Measurements from ENCODE around the gene SLC29A4. TPM values are rescaled to one million over a fixed set of nuclear protein-coding genes. Genes with fewer than 3 reads are reported as not detected.

The SLC29A4 gene
- total RNA-seq, 2 donors from 2014 or later: 0.14 to 0.21 TPM

- Histone ChIP-seq H3K36me3 (peaks cover 70% of the 10 kb centered on the region), H3K27ac (no peak overlapping the region), H3K4me1 (ENCODE audit: control insufficient read depth in 1 of 2, low read depth in 2 of 2) (no peaks in the 10 kb centered on the region), H3K4me3 (no peak overlapping the region), H3K9me3 (no peaks in the 10 kb centered on the region), H3K27me3 (replicated peaks; ENCODE audit: insufficient read depth) (no peaks in the 10 kb centered on the region)
- no peak for TF ChIP-seq CTCF (IDR thresholded peaks at IDR 0.05)
- ATAC-seq (ENCODE audit: insufficient number of reproducible peaks, low FRiP score, low read depth): no peak
- no peak for DNase-seq (ENCODE audit: low spot score)
Observed at GRCh38 chr7:5343884-5344283, 61.1 kb downstream of the SLC29A4 start.

GRCh38 chr7:5344342-5344741, 61.6 kb downstream of the SLC29A4 start:
- Histone ChIP-seq H3K4me3 (no peak overlapping the region), H3K9me3 (no peaks in the 10 kb centered on the region), H3K4me1 (ENCODE audit: control insufficient read depth in 1 of 2, low read depth in 2 of 2) (no peaks in the 10 kb centered on the region), H3K27ac (no peak overlapping the region), H3K27me3 (replicated peaks; ENCODE audit: insufficient read depth) (no peaks in the 10 kb centered on the region), H3K36me3 (peaks cover 70% of the 10 kb centered on the region)
- ATAC-seq (ENCODE audit: insufficient number of reproducible peaks, low FRiP score, low read depth) (no peak), DNase-seq (ENCODE audit: low spot score) (no peak)
- no peak for TF ChIP-seq CTCF (IDR thresholded peaks at IDR 0.05)

- Histone ChIP-seq H3K4me1 (ENCODE audit: control insufficient read depth in 1 of 2, low read depth in 2 of 2) (peaks cover 0 to 7% of the 10 kb centered on the region in 2 donors), H3K27ac (no peak overlapping the region), H3K9me3 (no peaks in the 10 kb centered on the region), H3K36me3 (peaks cover 65% of the 10 kb centered on the region), H3K27me3 (replicated peaks; ENCODE audit: insufficient read depth) (no peaks in the 10 kb centered on the region), H3K4me3 (no peak overlapping the region)
- no peak for TF ChIP-seq CTCF (IDR thresholded peaks at IDR 0.05)
- no peak for ATAC-seq (ENCODE audit: insufficient number of reproducible peaks, low FRiP score, low read depth)
- DNase-seq (ENCODE audit: low spot score): no peak
Observed at GRCh38 chr7:5345171-5345570, 62.4 kb downstream of the SLC29A4 start.

GRCh38 chr7:5345671-5346070, 62.9 kb downstream of the SLC29A4 start:
- Histone ChIP-seq H3K4me1 (ENCODE audit: control insufficient read depth in 1 of 2, low read depth in 2 of 2) (peaks cover 0 to 7% of the 10 kb centered on the region in 2 donors), H3K36me3 (peaks cover 67% of the 10 kb centered on the region), H3K4me3 (no peak overlapping the region), H3K9me3 (no peaks in the 10 kb centered on the region), H3K27me3 (replicated peaks; ENCODE audit: insufficient read depth) (no peaks in the 10 kb centered on the region), H3K27ac (no peak overlapping the region)
- ATAC-seq (ENCODE audit: insufficient number of reproducible peaks, low FRiP score, low read depth): no peak
- no peak for DNase-seq (ENCODE audit: low spot score)
- no peak for TF ChIP-seq CTCF (IDR thresholded peaks at IDR 0.05)

GRCh38 chr7:5348134-5349004, 65.6 kb downstream of the SLC29A4 start:
- DNase-seq (ENCODE audit: low spot score): no peak

More at GRCh38 chr7:5348134-5349004, 65.6 kb downstream of the SLC29A4 start:
- peaks cover 60% of the 10 kb centered on the region for H3K36me3 ChIP-seq
- H3K4me1 ChIP-seq (ENCODE audit: control insufficient read depth in 1 of 2, low read depth in 2 of 2): peaks cover 0 to 20% of the 10 kb centered on the region in 2 donors
- no peaks in the 10 kb centered on the region for H3K9me3 ChIP-seq
- H3K27ac ChIP-seq: no peak overlapping the region
- H3K4me3 ChIP-seq: no peak overlapping the region
- no peaks in the 10 kb centered on the region for H3K27me3 ChIP-seq (replicated peaks; ENCODE audit: insufficient read depth)
- ATAC-seq (ENCODE audit: insufficient number of reproducible peaks, low FRiP score, low read depth): no peak
- no peak for TF ChIP-seq CTCF (IDR thresholded peaks at IDR 0.05)

All from thoracic aorta (tissue), 2 donors.